Activated CD4-positive, alpha-beta memory T cell treated with anti-CD3 and anti-CD28 coated beads for 36 hours (primary cell): ENCODE results near the gene DBNL. TPM values are rescaled to one million over a fixed set of nuclear protein-coding genes. Genes with fewer than 3 reads are reported as not detected.

Experiments
- CTCF ChIA-PET: fragments of 350-600 bp; sonication (Branson Sonifier 250); formaldehyde crosslinking; loops from one replicate; lab custom pipeline; 2021; ENCODE audit warnings: antibody characterized with exemption, inconsistent platforms; lab: Charles Lee
- POLR2A ChIA-PET: fragments of 350-600 bp; sonication (Branson Sonifier 250); formaldehyde crosslinking; loops from one replicate; lab custom pipeline; 2021; ENCODE audit warnings: antibody characterized with exemption; lab: Charles Lee
- DNase-seq: peaks from one replicate; pipeline ENCODE4 v3.0.0-alpha.2; 2020
- H3K27ac Mint-ChIP-seq: one replicate; pipeline ENCODE4 v1.8.0; 2021; ENCODE audit warnings: mixed read lengths
- H3K27me3 Mint-ChIP-seq: one replicate; pipeline ENCODE4 v1.8.0; 2021; ENCODE audit warnings: mixed read lengths
- H3K36me3 Mint-ChIP-seq: one replicate; pipeline ENCODE4 v1.8.0; 2021; ENCODE audit warnings: mixed read lengths
- H3K4me1 Mint-ChIP-seq: one replicate; pipeline ENCODE4 v1.8.0; 2021; ENCODE audit warnings: low read depth, mixed read lengths
- H3K4me3 Mint-ChIP-seq: one replicate; pipeline ENCODE4 v1.8.0; 2021; ENCODE audit warnings: mild to moderate bottlenecking, mixed read lengths
- H3K9me3 Mint-ChIP-seq: one replicate; pipeline ENCODE4 v1.8.0; 2021; ENCODE audit warnings: mixed read lengths
- intact Hi-C: fragments of 100-400 bp; cut with micrococcal nuclease; formaldehyde crosslinking; loops from one replicate; pipeline ENCODE4 v1.15.1; 2023
- microRNA-seq: library from miRNA; unstranded; fragments of <30 nt; microRNA quantifications from one replicate; pipeline ENCODE4 v1.2.0, GENCODE V29; 2022; ENCODE audit warnings: borderline number of aligned reads, borderline microRNAs expressed, borderline replicate concordance
- total RNA-seq, 2 experiments: library from RNA; stranded (reverse); gene quantifications; one replicate each; pipeline ENCODE4 v1.2.3, GENCODE V29; 2021

DBNL gene
- total RNA-seq, 2 experiments from 2014 or later: 128 to 129 TPM

DNA sequence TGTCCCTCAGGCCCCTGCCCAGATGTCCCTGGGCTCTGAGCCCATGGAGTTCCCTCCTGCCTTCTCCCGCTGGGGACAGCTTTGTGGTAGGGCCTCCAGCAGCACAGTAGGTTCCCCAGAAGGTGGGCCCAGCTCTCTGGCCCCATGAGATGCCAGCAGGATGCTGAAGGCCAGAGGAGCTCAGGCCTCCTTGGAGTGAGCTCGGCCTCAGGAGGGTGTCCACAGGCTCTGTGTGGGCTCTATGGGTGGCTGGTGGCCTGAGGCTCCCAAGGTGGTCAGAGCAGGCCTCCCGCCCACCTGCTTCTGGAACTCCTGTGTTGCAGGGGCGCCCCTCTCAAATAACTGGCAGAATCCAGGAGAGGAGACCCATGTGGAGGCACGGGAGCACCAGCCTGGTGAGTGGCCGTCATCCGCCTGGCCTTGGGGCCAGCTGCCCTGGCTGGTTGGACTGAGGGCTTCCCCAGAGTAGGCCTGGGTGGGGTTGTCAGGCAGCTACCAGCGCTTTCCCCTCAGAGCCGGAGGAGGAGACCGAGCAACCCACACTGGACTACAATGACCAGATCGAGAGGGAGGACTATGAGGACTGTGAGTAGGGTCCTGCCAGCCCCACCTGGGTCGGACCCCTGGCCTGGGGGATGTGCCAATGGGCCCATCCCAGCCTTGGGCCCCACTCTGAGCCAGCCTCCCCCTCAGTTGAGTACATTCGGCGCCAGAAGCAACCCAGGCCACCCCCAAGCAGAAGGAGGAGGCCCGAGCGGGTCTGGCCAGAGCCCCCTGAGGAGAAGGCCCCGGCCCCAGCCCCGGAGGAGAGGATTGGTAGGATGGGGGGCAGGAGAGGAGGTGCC is 62.8 kb downstream of the DBNL start:
- Mint-ChIP-seq H3K36me3 (no peaks in the 10 kb centered on the region), H3K9me3 (no peaks in the 10 kb centered on the region), H3K27me3 (peaks cover 11% of the 10 kb centered on the region), H3K27ac (no peak overlapping the region), H3K4me3 (no peak overlapping the region), H3K4me1 (peaks cover 8% of the 10 kb centered on the region)
- intact Hi-C loops: no loop called here
- DNase-seq: no peak
- POLR2A ChIA-PET: no interaction called here
- CTCF ChIA-PET: no interaction called here

DNA sequence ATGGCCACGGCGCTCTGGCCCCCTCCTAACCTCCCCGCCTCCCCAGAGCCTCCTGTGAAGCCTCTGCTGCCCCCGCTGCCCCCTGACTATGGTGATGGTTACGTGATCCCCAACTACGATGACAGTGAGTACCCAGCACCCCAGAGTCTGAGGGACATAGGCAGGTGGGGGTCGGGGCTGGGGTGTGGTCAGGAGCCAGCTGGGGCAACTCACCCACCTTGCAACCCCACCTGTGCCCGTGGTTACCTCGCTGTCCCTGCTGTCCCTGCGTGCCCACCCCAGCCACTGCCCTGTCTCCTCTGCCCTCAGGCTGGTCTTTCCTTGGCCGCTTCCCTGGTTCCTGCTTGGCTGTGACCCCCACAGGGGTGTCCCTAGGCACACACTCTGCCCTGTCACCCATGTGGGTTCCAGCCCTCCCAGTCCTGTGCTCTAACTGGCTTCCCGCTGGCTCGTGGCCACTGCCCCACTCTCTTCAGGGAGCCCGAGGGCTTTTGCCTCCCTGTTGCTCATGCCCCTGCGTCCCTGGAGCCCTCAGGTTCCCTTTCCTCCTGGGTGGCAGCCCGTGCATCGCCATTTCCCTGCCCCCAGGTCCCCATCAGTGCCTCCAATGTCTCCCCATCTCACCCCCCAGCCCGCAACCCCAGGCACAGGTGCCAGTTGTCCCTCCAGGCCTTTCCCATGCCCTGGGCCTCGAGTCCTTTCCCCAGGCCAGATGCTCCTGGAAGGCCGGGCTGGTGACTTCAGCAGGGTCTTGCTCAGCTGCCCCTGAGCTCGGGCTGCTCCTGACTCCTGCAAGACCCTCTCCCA is 63.7 kb downstream of the DBNL start:
- DNase-seq: no peak
- intact Hi-C loops: no loop called here
- Mint-ChIP-seq H3K27ac (no peak overlapping the region), H3K27me3 (peaks cover 11% of the 10 kb centered on the region), H3K36me3 (no peaks in the 10 kb centered on the region), H3K4me3 (no peak overlapping the region), H3K9me3 (no peaks in the 10 kb centered on the region), H3K4me1 (peaks cover 8% of the 10 kb centered on the region)
- ChIA-PET CTCF (no interaction called here), POLR2A (no interaction called here)

- Mint-ChIP-seq H3K9me3 (no peaks in the 10 kb centered on the region), H3K36me3 (peaks cover 6% of the 10 kb centered on the region), H3K27me3 (peaks cover 9% of the 10 kb centered on the region), H3K4me1 (peaks cover 6% of the 10 kb centered on the region), H3K27ac (no peak overlapping the region), H3K4me3 (no peak overlapping the region)
- no peak for DNase-seq
- ChIA-PET CTCF (no interaction called here), POLR2A (no interaction called here)
- intact Hi-C loops: no loop called here
These were observed 64.6 kb downstream of the DBNL start for GRCh38 chr7:44108768-44109750.

- Mint-ChIP-seq H3K4me1 (peaks cover 3% of the 10 kb centered on the region), H3K27ac (no peak overlapping the region), H3K9me3 (no peaks in the 10 kb centered on the region), H3K27me3 (peaks cover 9% of the 10 kb centered on the region), H3K4me3 (no peak overlapping the region), H3K36me3 (peaks cover 9% of the 10 kb centered on the region)
- CTCF ChIA-PET: no interaction called here
- intact Hi-C loops: no loop called here
- no peak for DNase-seq
- POLR2A ChIA-PET: interaction anchor here (0.7 to 0.9 kb wide), 2 partner anchors 10 to 13 kb away, joined by 3 read pairs; no protein-coding TSS in a partner anchor
These were observed 65.5 kb downstream of the DBNL start for GRCh38 chr7:44109991-44110390.

DNA sequence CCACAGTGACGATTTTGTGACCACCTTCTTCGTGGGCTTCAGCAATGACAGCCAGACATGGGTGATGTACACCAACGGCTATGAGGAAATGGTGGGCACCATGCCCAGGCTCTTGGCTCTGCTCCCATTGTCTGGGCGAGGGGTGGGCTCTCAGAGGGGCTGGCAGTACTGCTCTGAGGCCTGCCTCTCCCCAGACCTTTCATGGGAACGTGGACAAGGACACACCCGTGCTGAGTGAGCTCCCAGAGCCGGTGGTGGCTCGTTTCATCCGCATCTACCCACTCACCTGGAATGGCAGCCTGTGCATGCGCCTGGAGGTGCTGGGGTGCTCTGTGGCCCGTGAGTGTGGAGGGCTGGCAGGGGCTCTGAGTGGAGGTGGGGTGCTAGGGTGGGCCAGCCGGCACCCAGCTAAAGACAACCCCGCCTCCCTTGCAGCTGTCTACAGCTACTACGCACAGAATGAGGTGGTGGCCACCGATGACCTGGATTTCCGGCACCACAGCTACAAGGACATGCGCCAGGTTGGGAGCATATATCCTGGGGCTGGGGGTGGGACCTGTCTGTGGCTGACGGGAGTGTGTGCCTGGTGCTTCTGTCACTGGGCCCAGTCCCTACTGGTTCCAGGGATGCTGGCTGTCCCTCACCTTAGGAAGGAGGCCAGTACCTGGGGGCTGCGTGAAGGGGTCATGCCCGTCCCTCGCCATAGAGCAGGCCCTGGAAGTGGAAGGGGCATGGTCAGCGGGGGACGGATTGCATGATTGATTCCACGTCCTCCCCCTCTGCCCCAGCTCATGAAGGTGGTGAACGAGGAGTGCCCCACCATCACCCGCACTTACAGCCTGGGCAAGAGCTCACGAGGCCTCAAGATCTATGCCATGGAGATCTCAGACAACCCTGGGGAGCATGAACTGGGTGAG is 66.5 kb downstream of the DBNL start:
- DNase-seq: no peak
- Mint-ChIP-seq H3K4me1 (no peaks in the 10 kb centered on the region), H3K36me3 (peaks cover 9% of the 10 kb centered on the region), H3K9me3 (no peaks in the 10 kb centered on the region), H3K27me3 (peaks cover under 1% of the 10 kb centered on the region), H3K27ac (no peak overlapping the region), H3K4me3 (no peak overlapping the region)
- ChIA-PET POLR2A (interaction anchor here (0.7 to 1.1 kb wide), 5 partner anchors 9 to 66 kb away, joined by 3 to 4 read pairs (median 3); partner anchors contain the start of genes DBNL and POLD2), CTCF (no interaction called here)
- intact Hi-C loops: no loop called here

Small RNAs within 50 kb of the gene (microRNA-seq; reads per million reads assigned to microRNA genes)
- gene MIR6837 (3.5 reads per million), gene MIR6838 (2.0 reads per million)

Other genes starting within 250 kb of the DBNL start
- gene MRPS24, start 175.2 kb upstream of the DBNL start, total RNA-seq: 100 to 1,000 TPM; 115 to 128 TPM
- gene URGCP, start 138.1 kb upstream of the DBNL start, total RNA-seq: 10 to 100 TPM; 22.3 to 24.0 TPM
- 10 to 100 TPM; 11.3 to 11.8 TPM for gene UBE2D4, start 118.3 kb upstream of the DBNL start, total RNA-seq
- not detected for gene SPDYE1, start 46.8 kb upstream of the DBNL start, total RNA-seq
- gene PGAM2, start 20.9 kb downstream of the DBNL start, total RNA-seq: under 1 TPM; 0.26 to 0.27 TPM
- 10 to 100 TPM; 32.5 to 32.7 TPM for gene POLM, start 37.8 kb downstream of the DBNL start, total RNA-seq
- 1 to 10 TPM; 5.5 to 6.6 TPM for gene AEBP1, start 59.6 kb downstream of the DBNL start, total RNA-seq
- gene POLD2, start 78.8 kb downstream of the DBNL start, total RNA-seq: 100 to 1,000 TPM; 189 to 212 TPM
- gene MYL7, start 96.6 kb downstream of the DBNL start, total RNA-seq: not detected
- gene GCK, start 144.7 kb downstream of the DBNL start, total RNA-seq: 1 to 10 TPM; 1.1 to 1.3 TPM
- gene YKT6, start 156.3 kb downstream of the DBNL start, total RNA-seq: 10 to 100 TPM; 57.0 to 60.4 TPM